HepG2 (cell line): ENCODE data around the gene DDRGK1. TPM values are rescaled to one million over a fixed set of nuclear protein-coding genes. Genes with fewer than 3 reads are reported as not detected.
A peak's percentile ranks its signal among the peaks of the same experiment; 100 is the strongest.

ENCODE experiments used
- ARNT ChIP-seq: fragments of 450-650 bp; IDR thresholded peaks from 2 replicates; pipeline ENCODE4 v1.6.1; 2017
- FOXA1 ChIP-seq, 2 experiments: fragments of 450-650 bp in 1 of 2; sonication (generic) in 1 of 2; formaldehyde crosslinking in 1 of 2; IDR thresholded peaks; 2 replicates each; pipeline versions ENCODE4 v1.4.0 to v1.6.1; 2016 to 2020; ENCODE audit warnings: missing genetic modification reagents in 1 of 2
- HOXA7 ChIP-seq: sonication (generic); formaldehyde crosslinking; IDR thresholded peaks from 2 replicates; pipeline ENCODE4 v1.8.1; 2022; ENCODE audit warnings: mild to moderate bottlenecking, missing genetic modification reagents, moderate library complexity
- KMT2A ChIP-seq: sonication (generic); formaldehyde crosslinking; IDR thresholded peaks from 2 replicates; pipeline ENCODE4 v1.4.0; 2020; ENCODE audit warnings: missing genetic modification reagents
- MED1 ChIP-seq: sonication (generic); formaldehyde crosslinking; IDR thresholded peaks from 2 replicates; pipeline ENCODE4 v1.4.0; 2020; ENCODE audit warnings: missing genetic modification reagents
- MZF1 ChIP-seq: sonication (generic); formaldehyde crosslinking; IDR thresholded peaks from 2 replicates; pipeline ENCODE4 v1.8.1; 2023; ENCODE audit warnings: mild to moderate bottlenecking, missing genetic modification reagents, borderline replicate concordance
- TEAD2 ChIP-seq: sonication (generic); formaldehyde crosslinking; IDR thresholded peaks from 2 replicates; pipeline ENCODE4 v1.9.0; 2021; ENCODE audit warnings: missing genetic modification reagents
- THYN1 ChIP-seq: sonication (generic); formaldehyde crosslinking; IDR thresholded peaks from 2 replicates; pipeline ENCODE4 v1.8.1; 2023; ENCODE audit warnings: low read depth, mild to moderate bottlenecking, moderate library complexity, missing genetic modification reagents, borderline replicate concordance
- ZNF142 ChIP-seq: sonication (generic); formaldehyde crosslinking; IDR thresholded peaks from 2 replicates; pipeline ENCODE4 v1.4.0; 2020; ENCODE audit warnings: missing genetic modification reagents
- ZNF232 ChIP-seq: sonication (generic); formaldehyde crosslinking; IDR thresholded peaks from 2 replicates; pipeline ENCODE4 v1.4.0; 2020; ENCODE audit warnings: missing genetic modification reagents, borderline replicate concordance
- ZNF567 ChIP-seq: sonication (generic); formaldehyde crosslinking; IDR thresholded peaks from 2 replicates; pipeline ENCODE4 v1.8.1; 2023; ENCODE audit warnings: mild to moderate bottlenecking, missing genetic modification reagents, borderline replicate concordance
- ZNF605 ChIP-seq: sonication (generic); formaldehyde crosslinking; IDR thresholded peaks from 2 replicates; pipeline ENCODE4 v1.8.0; 2022; ENCODE audit warnings: mild to moderate bottlenecking, missing genetic modification reagents
- ZNF772 ChIP-seq: sonication (generic); formaldehyde crosslinking; IDR thresholded peaks from 2 replicates; pipeline ENCODE4 v1.5.0; 2020; ENCODE audit warnings: mild to moderate bottlenecking, missing genetic modification reagents
- ZSCAN31 ChIP-seq: sonication (generic); formaldehyde crosslinking; IDR thresholded peaks from 2 replicates; pipeline ENCODE4 v1.5.0; 2020; ENCODE audit warnings: low read depth, mild to moderate bottlenecking, missing genetic modification reagents
- polyA plus RNA-seq, 8 experiments: library from polyadenylated mRNA; depleted of rRNA in 3 of 8; stranded (reverse) in 7 of 8; unstranded in 1 of 8; fragments of >200 nt; fragmentation: Illumina TruSeq in 4 of 8; extraction: Trizol in 4 of 8; gene quantifications; 2 replicates each; pipeline versions ENCODE4 v1.2.1 to v1.2.3, GENCODE V29; 2011 to 2016; ENCODE audit warnings: low read depth in 4 of 8, missing spikeins in 1 of 8, mixed read lengths in 1 of 8; ENCODE audit not compliant: insufficient read depth in 1 of 8
- total RNA-seq, 5 experiments: library from RNA; depleted of rRNA; stranded (reverse); fragments of >200 nt; fragmentation: Illumina TruSeq; extraction: Trizol; gene quantifications; 2 replicates each; pipeline ENCODE4 v1.2.3, GENCODE V29; 2016; ENCODE audit warnings: low read depth in 1 of 5
- TF ChIP-seq, protein P1 (sequence below): sonication (generic); formaldehyde crosslinking; IDR thresholded peaks from 2 replicates; pipeline ENCODE4 v1.5.1; 2020; ENCODE audit warnings: mild to moderate bottlenecking, missing genetic modification reagents, borderline replicate concordance
- TF ChIP-seq, protein P2 (sequence below): IDR thresholded peaks from 2 replicates; pipeline ENCODE4 v1.6.1; 2012; ENCODE audit warnings: inconsistent platforms
- TF ChIP-seq, protein P3 (sequence below): IDR thresholded peaks from 2 replicates; pipeline ENCODE4 v1.6.1; 2016; ENCODE audit warnings: missing compliant biosample characterization, missing genetic modification reagents, borderline replicate concordance
- TF ChIP-seq, protein P4 (sequence below): sonication (generic); formaldehyde crosslinking; IDR thresholded peaks from 2 replicates; pipeline ENCODE4 v1.4.0; 2020; ENCODE audit warnings: missing genetic modification reagents, borderline replicate concordance

DDRGK1 gene
- total and polyA plus RNA-seq, 2 of the 13 experiments (the other 11 are each of a cell fraction or from before 2014, with no cell fraction given): 96.7 to 149 TPM

DNA sequence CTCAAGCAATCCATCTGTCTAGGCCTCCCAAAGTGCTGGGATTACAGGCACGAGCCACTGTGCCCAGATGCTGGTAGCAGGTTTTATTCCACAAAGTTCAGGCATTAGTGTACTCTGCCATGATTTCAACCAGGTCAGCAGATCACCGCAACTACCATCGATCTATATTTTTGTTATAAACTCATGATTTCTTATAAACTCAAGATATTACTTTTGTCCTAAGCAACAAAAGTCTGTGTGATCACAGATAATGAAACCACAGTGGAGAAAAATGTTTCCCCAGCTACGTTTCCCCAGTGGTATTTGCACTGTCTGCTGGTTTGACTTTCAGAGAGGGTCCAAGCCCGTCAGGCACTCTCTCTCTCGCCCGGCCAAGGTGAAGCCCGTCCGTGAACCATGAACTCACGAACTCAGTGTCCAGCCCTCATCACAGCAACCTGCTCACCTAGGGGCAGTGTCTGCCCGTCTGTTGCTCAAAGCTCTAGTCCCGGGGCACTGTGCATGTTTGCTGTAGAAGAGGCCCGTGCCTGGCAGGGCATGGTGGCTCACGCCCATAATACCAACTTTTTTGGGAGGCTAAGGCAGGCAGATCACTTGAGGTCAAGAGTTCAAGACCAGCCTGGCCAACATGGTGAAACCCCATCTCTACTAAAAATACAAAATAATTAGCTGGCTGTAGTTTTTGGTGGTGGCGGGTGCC, 27.6 kb upstream of the DDRGK1 start (continued):
- TF ChIP-seq ZNF567 (no peak), ZNF142 (CRISPR knock-in tag) (peak; percentile 94), ZNF772 (peak; percentile 43), ZSCAN31 (peak; percentile 86; the same call in 1 of the 2 replicates), THYN1 (CRISPR knock-in tag) (no peak), KMT2A (CRISPR knock-in tag) (peak; percentile 85), TEAD2 (CRISPR knock-in tag) (no peak), HOXA7 (CRISPR knock-in tag) (no peak), ARNT (no peak), ZNF232 (CRISPR knock-in tag) (peak; percentile 29; the same call in 1 of the 2 replicates), FOXA1 (IDR thresholded peaks at IDR 0.05) (no peak), FOXA1 (CRISPR knock-in tag; IDR thresholded peaks at IDR 0.05) (peak; percentile 54), MED1 (CRISPR knock-in tag) (peak; percentile 84), MZF1 (CRISPR knock-in tag) (peak; percentile 87; the same call in 1 of the 2 replicates), ZNF605 (no peak)
- TF ChIP-seq, protein P1, sequence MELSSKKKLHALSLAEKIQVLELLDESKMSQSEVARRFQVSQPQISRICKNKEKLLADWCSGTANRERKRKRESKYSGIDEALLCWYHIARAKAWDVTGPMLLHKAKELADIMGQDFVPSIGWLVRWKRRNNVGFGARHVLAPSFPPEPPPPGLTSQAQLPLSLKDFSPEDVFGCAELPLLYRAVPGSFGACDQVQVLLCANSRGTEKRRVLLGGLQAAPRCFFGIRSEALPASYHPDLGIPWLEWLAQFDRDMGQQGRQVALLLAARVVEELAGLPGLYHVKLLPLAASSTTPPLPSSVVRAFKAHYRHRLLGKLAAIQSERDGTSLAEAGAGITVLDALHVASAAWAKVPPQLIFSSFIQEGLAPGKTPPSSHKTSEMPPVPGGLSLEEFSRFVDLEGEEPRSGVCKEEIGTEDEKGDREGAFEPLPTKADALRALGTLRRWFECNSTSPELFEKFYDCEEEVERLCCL: no peak; the same call in 1 of the 2 replicates
- TF ChIP-seq, protein P2, sequence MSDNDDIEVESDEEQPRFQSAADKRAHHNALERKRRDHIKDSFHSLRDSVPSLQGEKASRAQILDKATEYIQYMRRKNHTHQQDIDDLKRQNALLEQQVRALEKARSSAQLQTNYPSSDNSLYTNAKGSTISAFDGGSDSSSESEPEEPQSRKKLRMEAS: peak; percentile 70
- TF ChIP-seq, protein P3, sequence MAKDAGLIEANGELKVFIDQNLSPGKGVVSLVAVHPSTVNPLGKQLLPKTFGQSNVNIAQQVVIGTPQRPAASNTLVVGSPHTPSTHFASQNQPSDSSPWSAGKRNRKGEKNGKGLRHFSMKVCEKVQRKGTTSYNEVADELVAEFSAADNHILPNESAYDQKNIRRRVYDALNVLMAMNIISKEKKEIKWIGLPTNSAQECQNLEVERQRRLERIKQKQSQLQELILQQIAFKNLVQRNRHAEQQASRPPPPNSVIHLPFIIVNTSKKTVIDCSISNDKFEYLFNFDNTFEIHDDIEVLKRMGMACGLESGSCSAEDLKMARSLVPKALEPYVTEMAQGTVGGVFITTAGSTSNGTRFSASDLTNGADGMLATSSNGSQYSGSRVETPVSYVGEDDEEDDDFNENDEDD (CRISPR knock-in tag): 0 out of 2 replicates have a peak, but pooled peaks have one; percentile 45
- TF ChIP-seq, protein P4, sequence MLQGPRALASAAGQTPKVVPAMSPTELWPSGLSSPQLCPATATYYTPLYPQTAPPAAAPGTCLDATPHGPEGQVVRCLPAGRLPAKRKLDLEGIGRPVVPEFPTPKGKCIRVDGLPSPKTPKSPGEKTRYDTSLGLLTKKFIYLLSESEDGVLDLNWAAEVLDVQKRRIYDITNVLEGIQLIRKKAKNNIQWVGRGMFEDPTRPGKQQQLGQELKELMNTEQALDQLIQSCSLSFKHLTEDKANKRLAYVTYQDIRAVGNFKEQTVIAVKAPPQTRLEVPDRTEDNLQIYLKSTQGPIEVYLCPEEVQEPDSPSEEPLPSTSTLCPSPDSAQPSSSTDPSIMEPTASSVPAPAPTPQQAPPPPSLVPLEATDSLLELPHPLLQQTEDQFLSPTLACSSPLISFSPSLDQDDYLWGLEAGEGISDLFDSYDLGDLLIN (CRISPR knock-in tag): 0 out of 2 replicates have a peak, but pooled peaks have one; percentile 41
